Measurements from ENCODE around the gene GLS.

GRCh38 chr2:190888449-190888848, 7.8 kb downstream of the GLS start:
- TF ChIP-seq POLR2AphosphoS5 (IDR thresholded peaks at IDR 0.05): no peak
- TF ChIP-seq, protein P1, sequence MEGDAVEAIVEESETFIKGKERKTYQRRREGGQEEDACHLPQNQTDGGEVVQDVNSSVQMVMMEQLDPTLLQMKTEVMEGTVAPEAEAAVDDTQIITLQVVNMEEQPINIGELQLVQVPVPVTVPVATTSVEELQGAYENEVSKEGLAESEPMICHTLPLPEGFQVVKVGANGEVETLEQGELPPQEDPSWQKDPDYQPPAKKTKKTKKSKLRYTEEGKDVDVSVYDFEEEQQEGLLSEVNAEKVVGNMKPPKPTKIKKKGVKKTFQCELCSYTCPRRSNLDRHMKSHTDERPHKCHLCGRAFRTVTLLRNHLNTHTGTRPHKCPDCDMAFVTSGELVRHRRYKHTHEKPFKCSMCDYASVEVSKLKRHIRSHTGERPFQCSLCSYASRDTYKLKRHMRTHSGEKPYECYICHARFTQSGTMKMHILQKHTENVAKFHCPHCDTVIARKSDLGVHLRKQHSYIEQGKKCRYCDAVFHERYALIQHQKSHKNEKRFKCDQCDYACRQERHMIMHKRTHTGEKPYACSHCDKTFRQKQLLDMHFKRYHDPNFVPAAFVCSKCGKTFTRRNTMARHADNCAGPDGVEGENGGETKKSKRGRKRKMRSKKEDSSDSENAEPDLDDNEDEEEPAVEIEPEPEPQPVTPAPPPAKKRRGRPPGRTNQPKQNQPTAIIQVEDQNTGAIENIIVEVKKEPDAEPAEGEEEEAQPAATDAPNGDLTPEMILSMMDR (IDR thresholded peaks at IDR 0.05): no peak
